DOHH2 (cell line): Measurements from ENCODE around the gene DENND1A.

Experiments used
- H3F3A ChIP-seq: fragments of 200-600 bp; sonication (generic), shearing (Covaris generic); 2 replicates; pipeline ENCODE4 v1.6.0; 2016; ENCODE audit warnings: antibody characterized with exemption, mild to moderate bottlenecking; ENCODE audit not compliant: control insufficient read depth, insufficient read depth
- H3K27ac ChIP-seq: fragments of 200-600 bp; sonication (generic); 2 replicates; pipeline ENCODE4 v1.5.1; 2014; ENCODE audit warnings: low read depth, mild to moderate bottlenecking, low read length, moderate library complexity
- H3K27me3 ChIP-seq: fragments of 200-600 bp; sonication (generic); 2 replicates; pipeline ENCODE4 v1.6.1; 2014; ENCODE audit warnings: mild to moderate bottlenecking, low read length, mixed read lengths; ENCODE audit not compliant: control insufficient read depth
- H3K36me3 ChIP-seq: fragments of 200-600 bp; sonication (generic); 2 replicates; pipeline ENCODE4 v1.6.1; 2014; ENCODE audit warnings: mild to moderate bottlenecking, low read length, moderate library complexity, mixed read lengths; ENCODE audit not compliant: control insufficient read depth
- H3K4me1 ChIP-seq: fragments of 200-600 bp; sonication (generic); 2 replicates; pipeline ENCODE4 v1.6.1; 2014; ENCODE audit warnings: mild to moderate bottlenecking, low read length, mixed read lengths; ENCODE audit not compliant: control insufficient read depth
- H3K4me2 ChIP-seq: fragments of 200-600 bp; sonication (generic); 2 replicates; pipeline ENCODE4 v1.6.0; 2014; ENCODE audit warnings: mild to moderate bottlenecking, low read length, moderate library complexity
- H3K4me3 ChIP-seq: fragments of 200-600 bp; sonication (generic); 2 replicates; pipeline ENCODE4 v1.5.1; 2014; ENCODE audit warnings: mild to moderate bottlenecking, low read length, mixed read lengths
- H3K79me2 ChIP-seq: fragments of 200-600 bp; sonication (generic); 2 replicates; pipeline ENCODE4 v1.6.1; 2014; ENCODE audit warnings: mild to moderate bottlenecking, low read length, mixed read lengths; ENCODE audit not compliant: control insufficient read depth
- H3K9me2 ChIP-seq: fragments of 200-600 bp; sonication (generic); replicated peaks from 2 replicates; pipeline ENCODE4 v1.6.1; 2014; ENCODE audit warnings: mild to moderate bottlenecking, low read length, mixed read lengths; ENCODE audit not compliant: control insufficient read depth
- H3K9me3 ChIP-seq: fragments of 200-600 bp; sonication (generic); 2 replicates; pipeline ENCODE4 v1.6.1; 2014; ENCODE audit warnings: antibody characterized with exemption, low read length, mixed read lengths; ENCODE audit not compliant: control insufficient read depth, insufficient read depth
- H4K20me1 ChIP-seq: fragments of 200-600 bp; sonication (generic); 2 replicates; pipeline ENCODE4 v1.6.0; 2014; ENCODE audit warnings: low read depth, mild to moderate bottlenecking, antibody characterized with exemption, low read length, moderate library complexity; ENCODE audit not compliant: control insufficient read depth, insufficient read depth
- CTCF ChIP-seq: fragments of 200-600 bp; sonication (generic); IDR thresholded peaks from one replicate; pipeline ENCODE4 v1.5.1; 2014; ENCODE audit warnings: antibody characterized with exemption, mild to moderate bottlenecking, low read depth, low read length; ENCODE audit not compliant: poor library complexity, severe bottlenecking
- EZH2phosphoT487 ChIP-seq: fragments of 200-600 bp; sonication (generic); IDR thresholded peaks from 2 replicates; pipeline ENCODE4 v1.6.1; 2017; ENCODE audit warnings: borderline replicate concordance, mild to moderate bottlenecking, antibody characterized with exemption, low read length, moderate library complexity, mixed read lengths

Gene DENND1A

GRCh38 chr9:123376218-123377071 lies 553.5 kb downstream of the DENND1A start:
- no peak for TF ChIP-seq CTCF
- TF ChIP-seq EZH2phosphoT487: no peak
- Histone ChIP-seq H4K20me1 (no peaks in the 10 kb centered on the region), H3K27ac (no peak overlapping the region), H3K9me2 (no peaks in the 10 kb centered on the region), H3K9me3 (no peaks in the 10 kb centered on the region), H3K27me3 (no peaks in the 10 kb centered on the region), H3K36me3 (no peaks in the 10 kb centered on the region), H3K79me2 (no peaks in the 10 kb centered on the region), H3K4me1 (no peaks in the 10 kb centered on the region), H3K4me2 (no peak overlapping the region), H3F3A (no peaks in the 10 kb centered on the region), H3K4me3 (no peak overlapping the region)

- H3K4me2 ChIP-seq: no peak overlapping the region
- H3F3A ChIP-seq: no peaks in the 10 kb centered on the region
- no peak overlapping the region for H3K27ac ChIP-seq
Observed at GRCh38 chr9:123375469-123376132, 554.3 kb downstream of the DENND1A start.

DNA sequence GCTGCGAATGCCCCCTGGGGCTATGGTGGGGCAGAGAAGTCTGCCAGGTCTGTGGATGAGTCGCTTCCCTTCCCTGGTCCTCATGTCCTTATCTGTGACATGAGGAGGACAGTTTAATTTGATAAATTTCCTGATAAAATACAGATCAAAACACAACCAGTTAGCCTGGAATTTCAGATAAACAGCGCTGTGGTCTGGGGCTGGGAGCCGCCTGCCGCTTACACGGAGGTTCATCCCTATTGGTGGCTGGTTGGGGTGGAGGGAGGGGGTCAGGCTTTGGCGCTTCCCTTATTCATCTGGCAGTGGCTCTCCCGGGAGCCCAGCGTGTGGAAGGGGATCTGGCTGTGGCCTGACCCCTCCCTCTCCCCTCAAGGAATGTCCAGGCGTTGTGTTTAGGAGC lies 556.0 kb downstream of the DENND1A start:
- Histone ChIP-seq H3K27me3 (no peaks in the 10 kb centered on the region), H3K4me2 (no peak overlapping the region), H4K20me1 (no peaks in the 10 kb centered on the region)

More at GRCh38 chr9:123375469-123376132, 554.3 kb downstream of the DENND1A start:
- Histone ChIP-seq H3K9me2 (no peaks in the 10 kb centered on the region), H4K20me1 (no peaks in the 10 kb centered on the region), H3K4me3 (no peak overlapping the region), H3K36me3 (no peaks in the 10 kb centered on the region), H3K27me3 (no peaks in the 10 kb centered on the region), H3K9me3 (no peaks in the 10 kb centered on the region), H3K79me2 (no peaks in the 10 kb centered on the region), H3K4me1 (no peaks in the 10 kb centered on the region)
- TF ChIP-seq EZH2phosphoT487 (no peak), CTCF (no peak)

More for the DNA sequence above, 556.0 kb downstream of the DENND1A start:
- no peak overlapping the region for H3K27ac ChIP-seq
- no peaks in the 10 kb centered on the region for H3K36me3 ChIP-seq
- H3K4me1 ChIP-seq: no peaks in the 10 kb centered on the region
- H3K9me2 ChIP-seq: no peaks in the 10 kb centered on the region
- TF ChIP-seq CTCF: no peak
- TF ChIP-seq EZH2phosphoT487: no peak
- H3K9me3 ChIP-seq: no peaks in the 10 kb centered on the region
- H3F3A ChIP-seq: no peaks in the 10 kb centered on the region
- H3K79me2 ChIP-seq: no peaks in the 10 kb centered on the region
- H3K4me3 ChIP-seq: no peak overlapping the region
